ENCODE data around the gene NMU. TPM values are rescaled to one million over a fixed set of nuclear protein-coding genes. Genes with fewer than 3 reads are reported as not detected.
A peak's percentile ranks its signal among the peaks of the same experiment; 100 is the strongest.
"Not testable (repeated sequence)": the region's sequence is repeated elsewhere in the genome, so short reads cannot be mapped to it uniquely, and the experiment has no call there.

NMU gene, protein sequence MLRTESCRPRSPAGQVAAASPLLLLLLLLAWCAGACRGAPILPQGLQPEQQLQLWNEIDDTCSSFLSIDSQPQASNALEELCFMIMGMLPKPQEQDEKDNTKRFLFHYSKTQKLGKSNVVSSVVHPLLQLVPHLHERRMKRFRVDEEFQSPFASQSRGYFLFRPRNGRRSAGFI
- total RNA-seq = 1 to 10 TPM in 1 of 4 donors, under 1 TPM in 1, not detected in 2; 0.88 to 9.0 TPM

DNA sequence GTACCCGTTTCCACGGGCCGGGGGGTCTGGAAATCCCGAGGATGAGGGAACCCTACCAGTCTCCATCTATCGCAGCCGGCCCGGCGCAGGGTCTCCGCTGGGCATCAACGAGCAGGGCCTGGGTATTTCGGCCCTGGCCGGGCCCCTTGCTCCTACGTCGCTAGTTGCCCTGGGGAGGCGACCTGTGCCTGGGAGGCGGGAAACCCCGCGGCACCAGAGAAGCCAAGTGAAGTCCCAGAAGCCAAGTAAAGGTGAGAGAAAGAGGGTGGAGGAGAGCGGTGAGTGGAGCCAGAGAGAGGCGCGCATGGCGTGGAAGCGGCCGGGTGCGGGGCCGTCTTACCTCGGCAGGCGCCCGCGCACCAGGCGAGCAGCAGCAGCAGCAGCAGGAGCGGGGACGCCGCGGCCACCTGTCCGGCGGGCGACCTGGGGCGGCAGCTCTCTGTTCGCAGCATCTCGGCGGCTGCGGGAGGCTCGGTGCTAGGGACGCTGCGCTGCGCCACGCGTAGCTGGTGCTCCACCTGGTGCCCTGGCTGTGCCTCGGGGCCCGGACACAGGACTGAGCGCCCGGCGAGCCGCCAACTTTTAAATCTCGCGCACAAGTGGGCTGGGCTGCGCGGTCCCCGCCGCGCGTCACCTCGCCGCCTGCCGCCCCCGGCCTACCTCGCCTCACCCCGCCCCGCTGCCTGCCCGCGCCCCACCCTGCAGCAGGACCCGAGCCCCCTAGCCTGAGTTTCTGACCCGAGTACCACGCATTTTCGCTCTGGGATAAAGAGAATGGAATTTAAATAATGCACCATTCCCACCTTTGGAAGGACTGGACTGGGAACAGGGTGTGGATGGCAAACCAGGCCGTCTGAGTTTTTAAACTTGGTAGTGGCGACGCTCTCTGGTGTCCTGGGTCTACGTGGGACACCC lies at the start of gene NMU:
Gene NMU, minus strand, starts transcription at position 558 of the 915 bp plus-strand sequence. Its CDS starts 106 bp downstream, at position 452.
- peak within 1 kb of the TSS; percentile 15 to 31 (median 20) for H3K4me3 ChIP-seq (replicated peaks in 1 of 3)
- 2% methylated on average over 48 to 53 of the region's 80 CpGs for WGBS, 2 donors
- peaks cover 5 to 15% of the 10 kb centered on the region in 2 donors for H3K4me1 ChIP-seq
- intact Hi-C loops (cut with DNase I) = no loop called here
- DNase-seq = peak; percentile 69 to 74
- no peak for TF ChIP-seq POLR2A (IDR thresholded peaks at IDR 0.05)
- TF ChIP-seq, protein P1, sequence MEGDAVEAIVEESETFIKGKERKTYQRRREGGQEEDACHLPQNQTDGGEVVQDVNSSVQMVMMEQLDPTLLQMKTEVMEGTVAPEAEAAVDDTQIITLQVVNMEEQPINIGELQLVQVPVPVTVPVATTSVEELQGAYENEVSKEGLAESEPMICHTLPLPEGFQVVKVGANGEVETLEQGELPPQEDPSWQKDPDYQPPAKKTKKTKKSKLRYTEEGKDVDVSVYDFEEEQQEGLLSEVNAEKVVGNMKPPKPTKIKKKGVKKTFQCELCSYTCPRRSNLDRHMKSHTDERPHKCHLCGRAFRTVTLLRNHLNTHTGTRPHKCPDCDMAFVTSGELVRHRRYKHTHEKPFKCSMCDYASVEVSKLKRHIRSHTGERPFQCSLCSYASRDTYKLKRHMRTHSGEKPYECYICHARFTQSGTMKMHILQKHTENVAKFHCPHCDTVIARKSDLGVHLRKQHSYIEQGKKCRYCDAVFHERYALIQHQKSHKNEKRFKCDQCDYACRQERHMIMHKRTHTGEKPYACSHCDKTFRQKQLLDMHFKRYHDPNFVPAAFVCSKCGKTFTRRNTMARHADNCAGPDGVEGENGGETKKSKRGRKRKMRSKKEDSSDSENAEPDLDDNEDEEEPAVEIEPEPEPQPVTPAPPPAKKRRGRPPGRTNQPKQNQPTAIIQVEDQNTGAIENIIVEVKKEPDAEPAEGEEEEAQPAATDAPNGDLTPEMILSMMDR (IDR thresholded peaks at IDR 0.05) = no peak
- H3K27me3 ChIP-seq = peaks cover 9% of the 10 kb centered on the region
- H3K9me3 ChIP-seq = no peaks in the 10 kb centered on the region
- H3K27ac ChIP-seq = no peak within 1 kb of the TSS
- H3K36me3 ChIP-seq = no peaks in the 10 kb centered on the region

DNA sequence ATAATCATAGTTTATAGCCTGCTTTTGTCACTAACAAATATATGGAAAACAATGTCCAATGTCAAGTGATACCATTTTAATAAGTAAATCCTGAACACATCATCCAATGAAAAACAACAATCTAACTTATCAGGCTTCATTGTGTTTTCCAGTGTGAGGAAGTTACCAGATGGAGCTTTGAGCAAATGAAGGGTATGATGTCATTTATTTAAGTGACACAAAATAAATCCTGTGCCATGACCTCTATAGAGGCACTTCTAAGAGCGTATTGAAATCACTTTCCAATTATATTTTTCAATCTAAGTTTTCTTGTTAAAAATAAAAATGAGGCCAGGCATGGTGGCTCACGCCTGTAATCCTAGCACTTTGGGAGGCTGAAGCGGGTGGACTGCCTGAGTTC lies 48.2 kb upstream of the NMU start:
- Histone ChIP-seq H3K36me3 (no peaks in the 10 kb centered on the region), H3K9me3 (no peaks in the 10 kb centered on the region), H3K27me3 (no peaks in the 10 kb centered on the region), H3K4me3 (replicated peaks in 1 of 3) (no peak overlapping the region), H3K4me1 (no peaks in the 10 kb centered on the region), H3K27ac (no peak overlapping the region)
- WGBS, 2 donors = 93 to 99% methylated on average over 3 of the region's 3 CpGs
- intact Hi-C loops (cut with DNase I) = no loop called here
- no peak for DNase-seq
- TF ChIP-seq POLR2A (IDR thresholded peaks at IDR 0.05) = no peak
- TF ChIP-seq, protein P1 (IDR thresholded peaks at IDR 0.05) = no peak

DNA sequence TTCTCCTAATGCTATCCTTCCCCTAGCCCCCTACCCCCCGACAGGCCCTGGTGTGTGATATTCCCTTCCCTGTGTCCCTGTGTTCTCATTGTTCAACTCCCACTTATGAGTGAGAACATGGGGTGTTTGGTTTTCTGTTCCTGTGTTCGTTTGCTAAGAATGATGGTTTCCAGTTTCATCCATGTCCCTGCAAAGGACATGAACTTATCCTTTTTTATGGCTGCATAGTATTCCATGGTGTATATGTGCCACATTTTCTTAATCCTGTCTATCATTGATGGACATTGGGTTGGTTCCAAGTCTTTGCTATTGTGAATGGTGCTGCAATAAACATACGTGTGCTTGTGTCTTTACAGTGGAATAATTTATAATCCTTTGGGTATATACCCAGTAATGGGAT lies 46.7 kb upstream of the NMU start:
- intact Hi-C loops (cut with DNase I); H3K36me3 ChIP-seq; H3K27ac ChIP-seq; H3K27me3 ChIP-seq; H3K4me3 ChIP-seq (replicated peaks in 1 of 3); H3K9me3 ChIP-seq; H3K4me1 ChIP-seq; DNase-seq: not testable (repeated sequence)
- WGBS, 2 donors = 87 to 95% methylated on average over 3 of the region's 3 CpGs

DNA sequence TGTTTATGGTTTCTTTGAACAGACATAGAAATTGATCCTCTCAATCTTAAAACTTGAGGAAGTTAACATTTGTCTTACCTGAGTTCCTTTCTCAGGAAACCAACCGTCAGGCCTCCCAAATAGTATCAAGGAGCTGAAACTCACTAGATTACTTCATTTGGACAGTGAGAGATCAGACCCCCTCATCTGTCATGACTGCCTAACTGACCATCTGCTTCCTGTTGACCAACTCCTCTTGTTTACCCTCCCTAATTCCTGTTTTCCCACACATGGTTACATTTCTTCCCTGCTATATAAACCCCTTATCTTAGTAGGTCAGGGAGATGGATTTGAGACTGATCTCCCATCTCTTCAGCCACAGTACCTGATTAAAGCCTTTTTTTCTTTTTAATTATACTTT lies 46.2 kb upstream of the NMU start:
- Histone ChIP-seq H3K4me3 (replicated peaks in 1 of 3) (no peak overlapping the region), H3K36me3 (no peaks in the 10 kb centered on the region), H3K27ac (no peak overlapping the region), H3K27me3 (no peaks in the 10 kb centered on the region), H3K9me3 (no peaks in the 10 kb centered on the region), H3K4me1 (no peaks in the 10 kb centered on the region)
- intact Hi-C loops (cut with DNase I) = no loop called here
- 77 to 91% methylated on average over 1 of the region's 1 CpG for WGBS, 2 donors
- no peak for DNase-seq
- TF ChIP-seq, protein P1 (IDR thresholded peaks at IDR 0.05) = no peak
- TF ChIP-seq POLR2A (IDR thresholded peaks at IDR 0.05) = no peak

DNA sequence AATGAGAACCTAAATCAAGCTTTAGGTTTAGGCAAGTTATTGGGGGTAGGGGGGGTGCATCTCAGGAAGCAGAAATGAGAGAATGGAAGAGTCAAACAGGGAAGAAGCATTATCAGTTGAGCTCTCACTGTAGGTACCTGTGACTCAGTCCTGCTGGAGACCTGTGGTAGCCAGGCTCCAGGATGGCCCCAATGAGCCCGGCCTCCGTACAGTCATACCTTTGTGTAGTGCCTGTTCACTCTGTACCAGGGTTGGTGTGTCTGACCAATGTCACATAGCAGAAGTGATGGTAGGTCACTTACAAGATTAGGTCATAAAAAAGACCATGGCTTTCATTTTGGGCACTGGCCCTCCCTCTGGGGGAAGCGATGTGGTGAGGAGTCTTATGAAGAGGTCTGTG lies 45.3 kb upstream of the NMU start:
- H3K4me1 ChIP-seq = no peaks in the 10 kb centered on the region
- H3K9me3 ChIP-seq = no peaks in the 10 kb centered on the region
- WGBS, 2 donors = 91 to 96% methylated on average over 3 of the region's 3 CpGs
- no peak for TF ChIP-seq POLR2A (IDR thresholded peaks at IDR 0.05)
- TF ChIP-seq, protein P1 (IDR thresholded peaks at IDR 0.05) = no peak
- H3K27ac ChIP-seq = no peak overlapping the region
- intact Hi-C loops (cut with DNase I) = no loop called here
- no peaks in the 10 kb centered on the region for H3K36me3 ChIP-seq
- H3K4me3 ChIP-seq (replicated peaks in 1 of 3) = no peak overlapping the region
- DNase-seq = no peak
- H3K27me3 ChIP-seq = no peaks in the 10 kb centered on the region
